PC-9 (cell line): ENCODE measurements around the gene PRUNE2.

Experiments
- CTCF ChIP-seq: fragments of 200-600 bp; sonication (generic); conservative IDR thresholded peaks from 2 replicates; pipeline ENCODE4 v1.6.1; 2017; ENCODE audit warnings: mixed run types, antibody characterized with exemption, mild to moderate bottlenecking, moderate library complexity
- EZH2 ChIP-seq: fragments of 200-600 bp; sonication (generic); IDR thresholded peaks from 2 replicates; pipeline ENCODE4 v1.8.0; 2017; ENCODE audit warnings: antibody characterized with exemption, low read depth

- TF ChIP-seq CTCF (no peak), EZH2 (no peak)
These were observed 154.9 kb downstream of the PRUNE2 start for GRCh38 chr9:76751001-76751400.
